OCI-LY1 (cell line): ENCODE results near the gene SH3GLB1.
"Not testable (repeated sequence)": the region's sequence is repeated elsewhere in the genome, so short reads cannot be mapped to it uniquely, and the experiment has no call there.

ENCODE experiments used
- EZH2 ChIP-seq: fragments of 200-600 bp; sonication (generic), shearing (Covaris generic); IDR thresholded peaks from 2 replicates; pipeline ENCODE4 v1.8.0; 2017; ENCODE audit warnings: borderline replicate concordance, mixed run types, mild to moderate bottlenecking, antibody characterized with exemption, low read length, moderate library complexity, mixed read lengths
- TF ChIP-seq, protein P1 (sequence below): fragments of 200-600 bp; sonication (generic), shearing (Covaris generic); IDR thresholded peaks from 2 replicates; pipeline ENCODE4 v1.5.1; 2017; ENCODE audit warnings: mild to moderate bottlenecking, antibody characterized with exemption, low read length, moderate library complexity, mixed read lengths

DNA sequence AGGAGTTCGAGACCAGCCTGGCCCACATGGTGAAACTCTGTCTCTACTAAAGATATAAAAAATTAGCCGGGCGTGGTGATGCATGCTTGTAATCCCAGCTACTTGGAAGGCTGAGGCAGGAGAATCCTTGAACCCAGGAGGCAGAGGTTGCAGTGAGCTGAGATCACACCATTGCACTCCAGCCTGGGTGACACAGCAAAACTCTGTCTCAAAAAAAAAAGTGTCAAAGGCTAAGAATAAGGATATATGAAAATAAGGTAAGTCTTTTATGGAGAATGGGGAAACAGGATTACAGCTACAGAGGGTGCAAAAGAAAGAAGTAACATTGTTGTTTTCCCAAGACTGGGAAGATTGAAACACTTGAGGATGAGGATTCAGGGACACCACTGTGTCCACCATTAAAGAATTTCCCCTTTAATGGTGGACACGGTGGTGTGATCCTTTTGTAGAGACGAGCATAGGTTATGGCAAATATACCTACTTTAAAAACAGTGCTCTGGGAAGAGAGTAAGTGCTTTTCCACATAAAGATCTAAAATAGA, 1.4 kb upstream of the SH3GLB1 start:
- TF ChIP-seq, protein P1, sequence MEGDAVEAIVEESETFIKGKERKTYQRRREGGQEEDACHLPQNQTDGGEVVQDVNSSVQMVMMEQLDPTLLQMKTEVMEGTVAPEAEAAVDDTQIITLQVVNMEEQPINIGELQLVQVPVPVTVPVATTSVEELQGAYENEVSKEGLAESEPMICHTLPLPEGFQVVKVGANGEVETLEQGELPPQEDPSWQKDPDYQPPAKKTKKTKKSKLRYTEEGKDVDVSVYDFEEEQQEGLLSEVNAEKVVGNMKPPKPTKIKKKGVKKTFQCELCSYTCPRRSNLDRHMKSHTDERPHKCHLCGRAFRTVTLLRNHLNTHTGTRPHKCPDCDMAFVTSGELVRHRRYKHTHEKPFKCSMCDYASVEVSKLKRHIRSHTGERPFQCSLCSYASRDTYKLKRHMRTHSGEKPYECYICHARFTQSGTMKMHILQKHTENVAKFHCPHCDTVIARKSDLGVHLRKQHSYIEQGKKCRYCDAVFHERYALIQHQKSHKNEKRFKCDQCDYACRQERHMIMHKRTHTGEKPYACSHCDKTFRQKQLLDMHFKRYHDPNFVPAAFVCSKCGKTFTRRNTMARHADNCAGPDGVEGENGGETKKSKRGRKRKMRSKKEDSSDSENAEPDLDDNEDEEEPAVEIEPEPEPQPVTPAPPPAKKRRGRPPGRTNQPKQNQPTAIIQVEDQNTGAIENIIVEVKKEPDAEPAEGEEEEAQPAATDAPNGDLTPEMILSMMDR: not testable (repeated sequence)
- not testable (repeated sequence) for TF ChIP-seq EZH2
